ENCODE data around the gene SV2B.

Gene SV2B

DNA sequence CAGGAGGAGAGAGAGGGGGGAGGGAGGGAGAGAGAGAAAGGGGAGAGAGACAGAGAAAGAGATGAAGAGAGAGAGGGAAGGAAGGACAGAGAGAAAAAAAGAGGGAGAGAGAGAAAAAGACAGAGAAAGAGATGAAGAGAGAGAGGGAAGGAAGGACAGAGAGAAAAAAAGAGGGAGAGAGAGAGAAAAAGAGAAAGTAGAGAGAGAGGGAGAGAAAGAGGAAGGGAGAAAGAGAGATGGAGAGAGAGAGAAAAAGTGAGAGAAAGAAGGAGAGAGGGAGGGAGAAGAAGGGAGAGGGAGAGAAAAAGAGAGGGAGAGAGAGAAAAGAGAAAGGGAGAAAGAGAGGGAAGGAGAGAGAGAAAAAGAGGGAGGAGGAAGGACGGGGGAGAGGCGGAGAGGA lies 204.2 kb downstream of the SV2B start:
- no peak overlapping the region for H3K27ac ChIP-seq (ENCODE audit: extremely low read depth, low read depth, low read length)
- POLR2A ChIA-PET: interaction anchor here (0.6 kb wide), 1 partner anchor 350 kb away, joined by 7 read pairs; no protein-coding TSS in a partner anchor
- no peaks in the 10 kb centered on the region for H3K4me1 ChIP-seq (ENCODE audit: control insufficient read depth, insufficient read depth, low read length)
- no peak overlapping the region for H3K4me3 ChIP-seq (ENCODE audit: low read depth, low read length)
- TF ChIP-seq ZNF366 (tag by site-specific recombination; conservative IDR thresholded peaks at IDR 0.05) (peak; percentile 56), ZNF155 (tag by site-specific recombination; IDR thresholded peaks at IDR 0.05) (no peak), IKZF3 (tag by site-specific recombination; IDR thresholded peaks at IDR 0.05) (no peak), PRDM1 (tag by site-specific recombination; IDR thresholded peaks at IDR 0.05) (peak; percentile 97), ZNF10 (tag by site-specific recombination; IDR thresholded peaks at IDR 0.05) (no peak), ZNF596 (tag by site-specific recombination; IDR thresholded peaks at IDR 0.05) (peak; percentile 87)
- TF ChIP-seq, protein P1, sequence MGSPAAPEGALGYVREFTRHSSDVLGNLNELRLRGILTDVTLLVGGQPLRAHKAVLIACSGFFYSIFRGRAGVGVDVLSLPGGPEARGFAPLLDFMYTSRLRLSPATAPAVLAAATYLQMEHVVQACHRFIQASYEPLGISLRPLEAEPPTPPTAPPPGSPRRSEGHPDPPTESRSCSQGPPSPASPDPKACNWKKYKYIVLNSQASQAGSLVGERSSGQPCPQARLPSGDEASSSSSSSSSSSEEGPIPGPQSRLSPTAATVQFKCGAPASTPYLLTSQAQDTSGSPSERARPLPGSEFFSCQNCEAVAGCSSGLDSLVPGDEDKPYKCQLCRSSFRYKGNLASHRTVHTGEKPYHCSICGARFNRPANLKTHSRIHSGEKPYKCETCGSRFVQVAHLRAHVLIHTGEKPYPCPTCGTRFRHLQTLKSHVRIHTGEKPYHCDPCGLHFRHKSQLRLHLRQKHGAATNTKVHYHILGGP (tag by site-specific recombination; IDR thresholded peaks at IDR 0.05): no peak
- H3K9me3 ChIP-seq (ENCODE audit: control insufficient read depth, insufficient read depth, low read depth, low read length): no peaks in the 10 kb centered on the region
- H3K36me3 ChIP-seq (ENCODE audit: control insufficient read depth in 2 of 2, insufficient read depth in 1 of 2, low read length in 2 of 2): no peaks in the 10 kb centered on the region
- CTCF ChIA-PET: interaction anchor here (0.7 to 4.7 kb wide), 6 partner anchors 12 to 779 kb away, joined by 3 to 74 read pairs (median 4); no protein-coding TSS in a partner anchor

DNA sequence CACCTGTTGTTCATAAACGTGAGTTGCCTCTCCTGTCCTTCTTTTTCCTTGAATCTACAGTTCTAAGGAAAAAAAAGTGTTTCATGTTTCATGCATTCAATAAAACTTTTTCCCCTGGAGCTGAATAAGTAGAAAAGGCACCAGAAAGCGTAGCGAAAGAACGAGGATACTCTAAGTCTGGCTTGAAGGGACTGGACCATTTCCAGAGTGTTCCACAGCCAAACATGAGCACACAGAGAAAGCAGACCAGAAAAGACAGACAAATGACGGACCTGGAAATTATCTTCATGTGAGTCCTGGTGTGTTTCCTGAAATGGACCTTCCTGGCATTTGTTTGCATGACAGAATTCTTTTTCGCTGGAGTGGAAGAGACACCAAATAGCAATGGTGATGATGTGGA lies 204.7 kb downstream of the SV2B start:
- TF ChIP-seq, protein P2, sequence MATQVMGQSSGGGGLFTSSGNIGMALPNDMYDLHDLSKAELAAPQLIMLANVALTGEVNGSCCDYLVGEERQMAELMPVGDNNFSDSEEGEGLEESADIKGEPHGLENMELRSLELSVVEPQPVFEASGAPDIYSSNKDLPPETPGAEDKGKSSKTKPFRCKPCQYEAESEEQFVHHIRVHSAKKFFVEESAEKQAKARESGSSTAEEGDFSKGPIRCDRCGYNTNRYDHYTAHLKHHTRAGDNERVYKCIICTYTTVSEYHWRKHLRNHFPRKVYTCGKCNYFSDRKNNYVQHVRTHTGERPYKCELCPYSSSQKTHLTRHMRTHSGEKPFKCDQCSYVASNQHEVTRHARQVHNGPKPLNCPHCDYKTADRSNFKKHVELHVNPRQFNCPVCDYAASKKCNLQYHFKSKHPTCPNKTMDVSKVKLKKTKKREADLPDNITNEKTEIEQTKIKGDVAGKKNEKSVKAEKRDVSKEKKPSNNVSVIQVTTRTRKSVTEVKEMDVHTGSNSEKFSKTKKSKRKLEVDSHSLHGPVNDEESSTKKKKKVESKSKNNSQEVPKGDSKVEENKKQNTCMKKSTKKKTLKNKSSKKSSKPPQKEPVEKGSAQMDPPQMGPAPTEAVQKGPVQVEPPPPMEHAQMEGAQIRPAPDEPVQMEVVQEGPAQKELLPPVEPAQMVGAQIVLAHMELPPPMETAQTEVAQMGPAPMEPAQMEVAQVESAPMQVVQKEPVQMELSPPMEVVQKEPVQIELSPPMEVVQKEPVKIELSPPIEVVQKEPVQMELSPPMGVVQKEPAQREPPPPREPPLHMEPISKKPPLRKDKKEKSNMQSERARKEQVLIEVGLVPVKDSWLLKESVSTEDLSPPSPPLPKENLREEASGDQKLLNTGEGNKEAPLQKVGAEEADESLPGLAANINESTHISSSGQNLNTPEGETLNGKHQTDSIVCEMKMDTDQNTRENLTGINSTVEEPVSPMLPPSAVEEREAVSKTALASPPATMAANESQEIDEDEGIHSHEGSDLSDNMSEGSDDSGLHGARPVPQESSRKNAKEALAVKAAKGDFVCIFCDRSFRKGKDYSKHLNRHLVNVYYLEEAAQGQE (tag by site-specific recombination; IDR thresholded peaks at IDR 0.05): no peak
- no peak for TF ChIP-seq ZNF112 (tag by site-specific recombination; IDR thresholded peaks at IDR 0.05)
- TF ChIP-seq, protein P3, sequence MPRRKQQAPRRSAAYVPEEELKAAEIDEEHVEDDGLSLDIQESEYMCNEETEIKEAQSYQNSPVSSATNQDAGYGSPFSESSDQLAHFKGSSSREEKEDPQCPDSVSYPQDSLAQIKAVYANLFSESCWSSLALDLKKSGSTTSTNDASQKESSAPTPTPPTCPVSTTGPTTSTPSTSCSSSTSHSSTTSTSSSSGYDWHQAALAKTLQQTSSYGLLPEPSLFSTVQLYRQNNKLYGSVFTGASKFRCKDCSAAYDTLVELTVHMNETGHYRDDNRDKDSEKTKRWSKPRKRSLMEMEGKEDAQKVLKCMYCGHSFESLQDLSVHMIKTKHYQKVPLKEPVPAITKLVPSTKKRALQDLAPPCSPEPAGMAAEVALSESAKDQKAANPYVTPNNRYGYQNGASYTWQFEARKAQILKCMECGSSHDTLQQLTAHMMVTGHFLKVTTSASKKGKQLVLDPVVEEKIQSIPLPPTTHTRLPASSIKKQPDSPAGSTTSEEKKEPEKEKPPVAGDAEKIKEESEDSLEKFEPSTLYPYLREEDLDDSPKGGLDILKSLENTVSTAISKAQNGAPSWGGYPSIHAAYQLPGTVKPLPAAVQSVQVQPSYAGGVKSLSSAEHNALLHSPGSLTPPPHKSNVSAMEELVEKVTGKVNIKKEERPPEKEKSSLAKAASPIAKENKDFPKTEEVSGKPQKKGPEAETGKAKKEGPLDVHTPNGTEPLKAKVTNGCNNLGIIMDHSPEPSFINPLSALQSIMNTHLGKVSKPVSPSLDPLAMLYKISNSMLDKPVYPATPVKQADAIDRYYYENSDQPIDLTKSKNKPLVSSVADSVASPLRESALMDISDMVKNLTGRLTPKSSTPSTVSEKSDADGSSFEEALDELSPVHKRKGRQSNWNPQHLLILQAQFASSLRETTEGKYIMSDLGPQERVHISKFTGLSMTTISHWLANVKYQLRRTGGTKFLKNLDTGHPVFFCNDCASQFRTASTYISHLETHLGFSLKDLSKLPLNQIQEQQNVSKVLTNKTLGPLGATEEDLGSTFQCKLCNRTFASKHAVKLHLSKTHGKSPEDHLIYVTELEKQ (tag by site-specific recombination; IDR thresholded peaks at IDR 0.05; ENCODE audit: borderline replicate concordance): no peak
- no peak for TF ChIP-seq ZFP41 (tag by site-specific recombination; IDR thresholded peaks at IDR 0.05; ENCODE audit: borderline replicate concordance)
- no peak for TF ChIP-seq ZBTB48 (tag by site-specific recombination; IDR thresholded peaks at IDR 0.05)
- no peak for TF ChIP-seq ZNF132 (tag by site-specific recombination; IDR thresholded peaks at IDR 0.05; ENCODE audit: borderline replicate concordance)
- TF ChIP-seq GLI4 (tag by site-specific recombination; IDR thresholded peaks at IDR 0.05): no peak
- TF ChIP-seq ZNF10 (tag by site-specific recombination; IDR thresholded peaks at IDR 0.05): no peak
- no peak for TF ChIP-seq ZNF473 (tag by site-specific recombination; IDR thresholded peaks at IDR 0.05)
- no peak for TF ChIP-seq SALL2 (tag by site-specific recombination; IDR thresholded peaks at IDR 0.05; ENCODE audit: borderline replicate concordance)
- TF ChIP-seq, protein P4, sequence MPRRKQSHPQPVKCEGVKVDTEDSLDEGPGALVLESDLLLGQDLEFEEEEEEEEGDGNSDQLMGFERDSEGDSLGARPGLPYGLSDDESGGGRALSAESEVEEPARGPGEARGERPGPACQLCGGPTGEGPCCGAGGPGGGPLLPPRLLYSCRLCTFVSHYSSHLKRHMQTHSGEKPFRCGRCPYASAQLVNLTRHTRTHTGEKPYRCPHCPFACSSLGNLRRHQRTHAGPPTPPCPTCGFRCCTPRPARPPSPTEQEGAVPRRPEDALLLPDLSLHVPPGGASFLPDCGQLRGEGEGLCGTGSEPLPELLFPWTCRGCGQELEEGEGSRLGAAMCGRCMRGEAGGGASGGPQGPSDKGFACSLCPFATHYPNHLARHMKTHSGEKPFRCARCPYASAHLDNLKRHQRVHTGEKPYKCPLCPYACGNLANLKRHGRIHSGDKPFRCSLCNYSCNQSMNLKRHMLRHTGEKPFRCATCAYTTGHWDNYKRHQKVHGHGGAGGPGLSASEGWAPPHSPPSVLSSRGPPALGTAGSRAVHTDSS (tag by site-specific recombination; IDR thresholded peaks at IDR 0.05): no peak
- no peaks in the 10 kb centered on the region for H3K9me3 ChIP-seq (ENCODE audit: control insufficient read depth, insufficient read depth, low read depth, low read length)
- ChIA-PET CTCF (interaction anchor here (3.5 kb wide), 1 partner anchor 401 kb away, joined by 33 read pairs; no protein-coding TSS in a partner anchor), POLR2A (no interaction called here)
- no peak overlapping the region for H3K27ac ChIP-seq (ENCODE audit: extremely low read depth, low read depth, low read length)
- H3K4me3 ChIP-seq (ENCODE audit: low read depth, low read length): no peak overlapping the region
- H3K4me1 ChIP-seq (ENCODE audit: control insufficient read depth, insufficient read depth, low read length): no peaks in the 10 kb centered on the region
- no peaks in the 10 kb centered on the region for H3K36me3 ChIP-seq (ENCODE audit: control insufficient read depth in 2 of 2, insufficient read depth in 1 of 2, low read length in 2 of 2)
